Embryonic facial prominence (tissue), 1 donor: ENCODE data around the gene SYNGAP1.
A peak's percentile ranks its signal among the peaks of the same experiment; 100 is the strongest.
"Not testable (repeated sequence)": the region's sequence is repeated elsewhere in the genome, so short reads cannot be mapped to it uniquely, and the experiment has no call there.

Source experiments
- DNase-seq: peaks from one replicate; pipeline ENCODE4 v3.0.0-alpha.2; 2016; ENCODE audit errors: extremely low spot score

The SYNGAP1 gene

GRCh38 chr6:33419580-33420490 is at the start of gene SYNGAP1:
Gene SYNGAP1 (plus strand): TSS chr6:33420065. CDS start chr6:33420265, 200 bp downstream.
- peak; percentile 80 for DNase-seq

GRCh38 chr6:33371901-33372300 is 48.0 kb upstream of the SYNGAP1 start:
- DNase-seq = not testable (repeated sequence)

- DNase-seq = no peak
Observed at GRCh38 chr6:33372526-33373123, 47.2 kb upstream of the SYNGAP1 start.

- no peak for DNase-seq
Observed at GRCh38 chr6:33373960-33374910, 45.6 kb upstream of the SYNGAP1 start.

- DNase-seq = no peak
Observed at GRCh38 chr6:33375143-33375671, 44.7 kb upstream of the SYNGAP1 start.

GRCh38 chr6:33377171-33377570 is 42.7 kb upstream of the SYNGAP1 start:
- DNase-seq = no peak

GRCh38 chr6:33379184-33379583 is 40.7 kb upstream of the SYNGAP1 start:
- DNase-seq = not testable (repeated sequence)

GRCh38 chr6:33380272-33380981 is 39.4 kb upstream of the SYNGAP1 start:
- DNase-seq = no peak

GRCh38 chr6:33383427-33384185 is 36.3 kb upstream of the SYNGAP1 start:
- DNase-seq = no peak

GRCh38 chr6:33384581-33385020 is 35.3 kb upstream of the SYNGAP1 start:
- DNase-seq = no peak

- DNase-seq = no peak
Observed at GRCh38 chr6:33390173-33390572, 29.7 kb upstream of the SYNGAP1 start.

- no peak for DNase-seq
Observed at GRCh38 chr6:33390767-33391277, 29.0 kb upstream of the SYNGAP1 start.

GRCh38 chr6:33391278-33391921 is 28.5 kb upstream of the SYNGAP1 start, which contains the start of gene KIFC1:
Gene KIFC1 (plus strand): TSS chr6:33391823. CDS start chr6:33391986, 163 bp downstream.
- peak; percentile 99 for DNase-seq

GRCh38 chr6:33391922-33392594 is 27.8 kb upstream of the SYNGAP1 start:
- DNase-seq = no peak

- DNase-seq = no peak
Observed at GRCh38 chr6:33392595-33392948, 27.3 kb upstream of the SYNGAP1 start.

- no peak for DNase-seq
Observed at GRCh38 chr6:33392979-33393378, 26.9 kb upstream of the SYNGAP1 start.

GRCh38 chr6:33397541-33397940 is 22.3 kb upstream of the SYNGAP1 start:
- DNase-seq = no peak

GRCh38 chr6:33398601-33399000 is 21.3 kb upstream of the SYNGAP1 start:
- not testable (repeated sequence) for DNase-seq

- not testable (repeated sequence) for DNase-seq
Observed at GRCh38 chr6:33399881-33400280, 20.0 kb upstream of the SYNGAP1 start.
